WTC11 (cell line): ENCODE measurements around the gene RANBP3L. TPM values are rescaled to one million over a fixed set of nuclear protein-coding genes. Genes with fewer than 3 reads are reported as not detected.

Experiments used
- ATAC-seq: fragments of 200-7000 bp; cut with Tn5 transposase; 2 replicates; pipeline ENCODE4 v1.10.0; 2021; ENCODE audit warnings: mild to moderate bottlenecking, moderate library complexity
- CTCF ChIA-PET: fragments of 300-600 bp; sonication (Branson Sonifier 250); formaldehyde crosslinking; loops from one replicate; lab custom pipeline; 2021; ENCODE audit warnings: antibody characterized with exemption; lab: Charles Lee
- POLR2A ChIA-PET: fragments of 350-600 bp; sonication (Branson Sonifier 250); formaldehyde crosslinking; loops from one replicate; lab custom pipeline; 2021; ENCODE audit warnings: antibody characterized with exemption; lab: Charles Lee
- DNase-seq: peaks from one replicate; pipeline ENCODE4 v3.0.0; 2021; ENCODE audit warnings: low spot score
- H3K27ac Mint-ChIP-seq: 2 replicates; pipeline ENCODE4 v1.8.0; 2021; ENCODE audit warnings: mixed read lengths
- H3K27me3 Mint-ChIP-seq: 2 replicates; pipeline ENCODE4 v1.8.0; 2021; ENCODE audit warnings: low read depth, mild to moderate bottlenecking, moderate library complexity, mixed read lengths
- H3K36me3 Mint-ChIP-seq: 2 replicates; pipeline ENCODE4 v1.8.0; 2021; ENCODE audit warnings: mixed read lengths
- H3K4me1 Mint-ChIP-seq: 2 replicates; pipeline ENCODE4 v1.8.0; 2022; ENCODE audit warnings: mixed read lengths
- H3K4me3 Mint-ChIP-seq: 2 replicates; pipeline ENCODE4 v1.8.0; 2021; ENCODE audit warnings: mild to moderate bottlenecking, moderate library complexity, mixed read lengths
- H3K9me3 Mint-ChIP-seq: 2 replicates; pipeline ENCODE4 v1.8.0; 2021; ENCODE audit warnings: mixed read lengths
- E2F4 ChIP-seq: sonication (generic); formaldehyde crosslinking; IDR thresholded peaks from 2 replicates; pipeline ENCODE4 v1.8.1; 2022; ENCODE audit warnings: low read depth, mild to moderate bottlenecking, moderate library complexity, missing genetic modification reagents, borderline replicate concordance
- E2F5 ChIP-seq: sonication (generic); formaldehyde crosslinking; IDR thresholded peaks from 2 replicates; pipeline ENCODE4 v1.8.1; 2022; ENCODE audit warnings: mild to moderate bottlenecking, moderate library complexity, missing genetic modification reagents
- ELF4 ChIP-seq: sonication (generic); formaldehyde crosslinking; IDR thresholded peaks from 2 replicates; pipeline ENCODE4 v1.8.1; 2022; ENCODE audit warnings: low read depth, mild to moderate bottlenecking, moderate library complexity, missing genetic modification reagents
- ERG ChIP-seq: fragments of 250-450 bp; sonication (Bioruptor Pico); IDR thresholded peaks from 2 replicates; pipeline ENCODE4 v1.8.0; 2021; ENCODE audit warnings: mild to moderate bottlenecking
- ESRRA ChIP-seq: sonication (generic); formaldehyde crosslinking; IDR thresholded peaks from 2 replicates; pipeline ENCODE4 v1.8.1; 2022; ENCODE audit warnings: mild to moderate bottlenecking, missing genetic modification reagents, borderline replicate concordance
- ETV6 ChIP-seq: sonication (generic); formaldehyde crosslinking; IDR thresholded peaks from 2 replicates; pipeline ENCODE4 v1.8.1; 2022; ENCODE audit warnings: mild to moderate bottlenecking, missing genetic modification reagents
- GTF2I ChIP-seq: fragments of 250-450 bp; sonication (Bioruptor Pico); conservative IDR thresholded peaks from 2 replicates; pipeline ENCODE4 v1.4.0; 2021; ENCODE audit warnings: mild to moderate bottlenecking
- KAT7 ChIP-seq: sonication (generic); formaldehyde crosslinking; IDR thresholded peaks from 2 replicates; pipeline ENCODE4 v1.8.1; 2023; ENCODE audit warnings: missing genetic modification reagents, mild to moderate bottlenecking, borderline replicate concordance
- MLX ChIP-seq: sonication (generic); formaldehyde crosslinking; IDR thresholded peaks from 2 replicates; pipeline ENCODE4 v1.8.1; 2023; ENCODE audit warnings: mild to moderate bottlenecking, missing genetic modification reagents, moderate library complexity
- NFE2L1 ChIP-seq: sonication (generic); formaldehyde crosslinking; IDR thresholded peaks from 2 replicates; pipeline ENCODE4 v1.8.1; 2023; ENCODE audit warnings: missing genetic modification reagents
- RORB ChIP-seq: fragments of 250-450 bp; sonication (Bioruptor Pico); IDR thresholded peaks from 2 replicates; pipeline ENCODE4 v1.9.0; 2021; ENCODE audit warnings: mild to moderate bottlenecking
- SMAD4 ChIP-seq: sonication (generic); formaldehyde crosslinking; IDR thresholded peaks from 2 replicates; pipeline ENCODE4 v1.8.0; 2022; ENCODE audit warnings: mild to moderate bottlenecking, missing genetic modification reagents
- ZNF232 ChIP-seq: sonication (generic); formaldehyde crosslinking; IDR thresholded peaks from 2 replicates; pipeline ENCODE4 v1.8.0; 2022; ENCODE audit warnings: mild to moderate bottlenecking, missing genetic modification reagents
- ZNF281 ChIP-seq: sonication (generic); formaldehyde crosslinking; IDR thresholded peaks from 2 replicates; pipeline ENCODE4 v1.8.0; 2023; ENCODE audit warnings: mild to moderate bottlenecking, missing genetic modification reagents
- ZNF317 ChIP-seq: sonication (generic); formaldehyde crosslinking; IDR thresholded peaks from 2 replicates; pipeline ENCODE4 v1.8.1; 2023; ENCODE audit warnings: low read depth, mild to moderate bottlenecking, moderate library complexity, missing genetic modification reagents, borderline replicate concordance
- ZNF512 ChIP-seq: sonication (generic); formaldehyde crosslinking; IDR thresholded peaks from 2 replicates; pipeline ENCODE4 v1.8.1; 2022; ENCODE audit warnings: missing genetic modification reagents, borderline replicate concordance
- total RNA-seq: library from RNA; stranded (reverse); gene quantifications from 3 replicates; pipeline ENCODE4 v1.2.3, GENCODE V29; 2021

The RANBP3L gene
- total RNA-seq, 1 experiment from 2014 or later = not detected

- ATAC-seq (no peak), DNase-seq (no peak)
- ChIA-PET POLR2A (no interaction called here), CTCF (interaction anchor here (0.7 kb wide), 1 partner anchor 22 kb away, joined by 3 read pairs; no protein-coding TSS in a partner anchor)
- no peak overlapping the region for H3K27ac Mint-ChIP-seq
- no peak for TF ChIP-seq KAT7 (CRISPR knock-in tag)
- TF ChIP-seq E2F5 (CRISPR knock-in tag) = no peak
- TF ChIP-seq SMAD4 (CRISPR knock-in tag) = no peak
- TF ChIP-seq ETV6 (CRISPR knock-in tag) = no peak
- TF ChIP-seq ESRRA (CRISPR knock-in tag) = no peak
- TF ChIP-seq ZNF512 = no peak
- no peak for TF ChIP-seq NFE2L1 (CRISPR knock-in tag)
- no peak for TF ChIP-seq GTF2I (CRISPR knock-in tag)
- TF ChIP-seq ZNF317 = no peak
- no peak for TF ChIP-seq ZNF281 (CRISPR knock-in tag)
- TF ChIP-seq MLX (CRISPR knock-in tag) = no peak
- no peak for TF ChIP-seq RORB (CRISPR knock-in tag)
- no peak for TF ChIP-seq E2F4 (CRISPR knock-in tag)
- TF ChIP-seq ZNF232 (CRISPR knock-in tag) = no peak
- no peak for TF ChIP-seq ELF4 (CRISPR knock-in tag)
- TF ChIP-seq ERG (CRISPR knock-in tag) = no peak
- TF ChIP-seq, all 79 proteins: peak for 0
- Mint-ChIP-seq H3K36me3 (no peaks in the 10 kb centered on the region), H3K4me1 (no peaks in the 10 kb centered on the region), H3K27me3 (peaks cover 3% of the 10 kb centered on the region; the same call in 1 of the 2 replicates), H3K4me3 (no peak overlapping the region), H3K9me3 (peaks cover 8% of the 10 kb centered on the region)
Measured at GRCh38 chr5:36323926-36324781, 22.5 kb upstream of the RANBP3L start.
